BE2C (cell line): ENCODE measurements around the gene CFAP99.

Source experiments
- DNase-seq: peaks from one replicate; pipeline ENCODE4 v3.0.0-alpha.2; 2020
- H3K27me3 ChIP-seq: fragments of 250-450 bp; sonication (Bioruptor Pico); 2 replicates; pipeline ENCODE4 v1.5.1; 2020; ENCODE audit warnings: mild to moderate bottlenecking
- H3K36me3 ChIP-seq: fragments of 250-450 bp; sonication (Bioruptor Pico); 2 replicates; pipeline ENCODE4 v1.5.1; 2020; ENCODE audit warnings: mild to moderate bottlenecking
- H3K4me1 ChIP-seq: fragments of 250-450 bp; sonication (Bioruptor Pico); 2 replicates; pipeline ENCODE4 v1.5.1; 2020
- H3K4me3 ChIP-seq: 2 replicates; pipeline ENCODE4 v1.5.1; 2011; ENCODE audit warnings: low read depth, low read length
- H3K9me3 ChIP-seq: fragments of 250-450 bp; sonication (Bioruptor Pico); 2 replicates; pipeline ENCODE4 v1.5.1; 2020
- TF ChIP-seq, protein P1 (sequence below): IDR thresholded peaks from 2 replicates; pipeline ENCODE4 v1.5.1; 2012; ENCODE audit warnings: mild to moderate bottlenecking, low read depth, low read length

CFAP99 gene

DNA sequence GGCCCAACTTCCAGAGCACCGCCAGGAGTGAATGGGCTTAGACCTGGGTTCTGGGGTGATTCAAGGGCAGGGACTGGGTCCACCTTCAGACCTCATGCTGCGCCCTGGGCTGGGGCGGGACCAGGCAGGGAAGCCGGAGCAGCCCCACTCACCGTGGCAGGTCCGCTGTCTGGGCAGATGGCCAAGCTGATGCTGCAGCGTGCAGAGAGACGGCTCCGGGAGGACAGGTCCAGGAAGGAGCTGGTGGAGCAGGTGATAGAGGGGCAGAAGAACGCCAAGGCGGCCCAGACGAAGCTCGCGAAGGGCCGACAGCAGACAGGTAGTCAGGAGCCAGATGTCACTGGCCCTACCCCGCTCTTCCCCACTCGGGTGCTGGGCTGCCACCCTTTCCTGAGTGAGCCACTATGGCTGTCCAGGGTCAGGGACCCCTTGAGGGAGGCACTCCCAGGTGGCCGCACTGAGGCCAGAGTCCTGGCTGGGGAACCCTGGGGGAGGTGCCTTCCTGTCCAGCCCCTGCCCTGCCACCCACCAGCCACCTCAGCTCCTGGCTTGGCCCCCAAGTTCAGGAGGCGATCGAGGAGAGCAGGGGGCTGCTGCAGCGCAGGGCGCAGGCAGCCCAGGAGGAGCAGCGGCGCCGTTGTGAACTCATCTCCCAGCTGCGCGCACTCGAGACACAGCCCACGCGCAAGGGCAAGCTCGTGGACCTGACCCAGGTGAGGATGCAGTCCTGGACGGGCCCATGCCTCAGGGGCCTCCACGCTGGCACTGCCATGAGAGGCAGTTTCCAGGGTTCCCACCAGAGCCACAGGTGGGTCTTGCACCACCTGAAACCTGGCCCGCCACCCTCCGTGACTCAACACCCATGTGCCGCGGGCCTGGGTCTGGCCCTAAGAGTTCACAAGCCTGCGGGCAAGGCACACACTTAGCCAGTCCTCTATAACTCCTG lies 40.1 kb downstream of the CFAP99 start:
- no peaks in the 10 kb centered on the region for H3K27me3 ChIP-seq
- H3K4me3 ChIP-seq: no peak overlapping the region
- H3K36me3 ChIP-seq: no peaks in the 10 kb centered on the region
- peak; percentile 53 for DNase-seq
- H3K9me3 ChIP-seq: no peaks in the 10 kb centered on the region; the same call in 1 of the 2 replicates
- TF ChIP-seq, protein P1, sequence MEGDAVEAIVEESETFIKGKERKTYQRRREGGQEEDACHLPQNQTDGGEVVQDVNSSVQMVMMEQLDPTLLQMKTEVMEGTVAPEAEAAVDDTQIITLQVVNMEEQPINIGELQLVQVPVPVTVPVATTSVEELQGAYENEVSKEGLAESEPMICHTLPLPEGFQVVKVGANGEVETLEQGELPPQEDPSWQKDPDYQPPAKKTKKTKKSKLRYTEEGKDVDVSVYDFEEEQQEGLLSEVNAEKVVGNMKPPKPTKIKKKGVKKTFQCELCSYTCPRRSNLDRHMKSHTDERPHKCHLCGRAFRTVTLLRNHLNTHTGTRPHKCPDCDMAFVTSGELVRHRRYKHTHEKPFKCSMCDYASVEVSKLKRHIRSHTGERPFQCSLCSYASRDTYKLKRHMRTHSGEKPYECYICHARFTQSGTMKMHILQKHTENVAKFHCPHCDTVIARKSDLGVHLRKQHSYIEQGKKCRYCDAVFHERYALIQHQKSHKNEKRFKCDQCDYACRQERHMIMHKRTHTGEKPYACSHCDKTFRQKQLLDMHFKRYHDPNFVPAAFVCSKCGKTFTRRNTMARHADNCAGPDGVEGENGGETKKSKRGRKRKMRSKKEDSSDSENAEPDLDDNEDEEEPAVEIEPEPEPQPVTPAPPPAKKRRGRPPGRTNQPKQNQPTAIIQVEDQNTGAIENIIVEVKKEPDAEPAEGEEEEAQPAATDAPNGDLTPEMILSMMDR: no peak
- H3K4me1 ChIP-seq: peaks cover 4% of the 10 kb centered on the region; the same call in 1 of the 2 replicates

DNA sequence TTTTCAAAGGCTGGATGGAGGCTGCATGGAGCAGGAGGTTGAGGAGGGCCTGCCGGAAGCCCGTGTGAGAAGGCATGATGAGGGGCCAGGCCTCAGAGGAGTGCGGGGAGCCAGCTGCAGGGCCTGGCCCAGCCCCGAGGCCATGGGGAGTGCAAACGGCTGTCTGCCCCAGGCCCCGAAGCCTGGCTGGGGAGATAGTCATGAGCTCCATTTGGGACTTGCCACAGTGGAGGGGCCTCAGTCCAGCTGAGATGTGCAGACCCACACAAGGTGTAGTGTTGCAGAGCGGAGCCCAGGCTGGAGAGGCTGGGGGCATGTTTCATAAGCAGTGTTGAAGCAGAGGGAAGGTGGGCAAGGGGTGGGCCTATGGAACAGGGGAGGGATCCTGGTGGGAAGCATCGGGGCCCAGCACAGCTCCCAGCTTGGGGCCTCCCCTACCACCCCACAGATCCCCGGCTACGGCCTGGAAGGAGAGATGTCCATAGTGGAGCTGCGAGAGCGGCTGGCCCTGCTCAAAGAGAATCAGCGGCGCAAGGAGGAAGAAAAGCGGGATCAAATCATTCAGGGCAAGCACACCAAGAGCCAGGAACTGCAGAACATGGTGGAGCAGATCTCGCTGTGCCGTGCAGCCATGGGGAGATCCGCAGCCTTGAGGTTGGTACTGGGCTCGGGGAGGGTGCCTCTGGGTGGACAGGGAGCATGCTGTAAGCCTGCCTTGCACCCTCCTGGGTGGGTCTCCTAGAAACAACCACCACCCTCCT lies 41.0 kb downstream of the CFAP99 start:
- H3K36me3 ChIP-seq: no peaks in the 10 kb centered on the region
- H3K27me3 ChIP-seq: no peaks in the 10 kb centered on the region
- peaks cover 4% of the 10 kb centered on the region; the same call in 1 of the 2 replicates for H3K4me1 ChIP-seq
- no peak for DNase-seq
- TF ChIP-seq, protein P1: no peak
- no peak overlapping the region for H3K4me3 ChIP-seq
- H3K9me3 ChIP-seq: no peaks in the 10 kb centered on the region; the same call in 1 of the 2 replicates

DNA sequence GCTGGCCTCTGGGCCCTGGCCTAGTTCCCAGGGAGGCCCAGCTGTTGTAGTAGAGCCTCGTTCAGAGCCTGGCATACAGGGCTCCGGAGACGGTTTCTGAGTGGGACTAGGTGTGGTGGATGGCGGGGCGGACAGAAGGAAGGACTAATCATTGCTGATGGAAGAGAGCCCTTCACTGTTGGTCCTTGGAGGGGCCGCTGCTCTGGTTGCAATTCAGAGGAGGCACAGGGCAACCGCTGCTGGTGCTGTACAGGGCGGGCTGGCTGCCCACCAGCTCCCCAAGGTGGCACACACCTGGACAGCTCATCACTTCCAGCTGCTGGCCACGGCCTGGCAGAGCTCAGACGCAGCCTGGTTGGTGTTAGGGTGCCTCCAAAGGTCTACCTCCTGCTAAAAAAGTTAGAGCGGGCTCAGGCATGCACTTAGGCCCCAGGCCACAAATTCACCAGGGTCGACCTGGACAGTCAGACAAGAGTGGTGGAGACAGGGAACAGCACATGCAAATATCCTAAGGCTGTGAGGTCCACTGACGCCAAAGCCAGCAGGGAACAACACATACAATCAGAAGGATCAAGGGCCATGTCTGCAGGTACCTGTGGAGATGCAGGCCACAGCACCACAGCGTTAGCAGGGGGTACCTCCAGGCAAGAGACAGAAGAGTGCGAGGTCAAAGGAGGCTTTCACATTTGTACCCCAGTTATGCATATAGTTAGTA lies 42.6 kb downstream of the CFAP99 start:
- Histone ChIP-seq H3K4me1 (peaks cover 4% of the 10 kb centered on the region; the same call in 1 of the 2 replicates), H3K9me3 (no peaks in the 10 kb centered on the region; the same call in 1 of the 2 replicates), H3K4me3 (no peak overlapping the region), H3K36me3 (no peaks in the 10 kb centered on the region), H3K27me3 (no peaks in the 10 kb centered on the region)
- DNase-seq: no peak
- TF ChIP-seq, protein P1: no peak

DNA sequence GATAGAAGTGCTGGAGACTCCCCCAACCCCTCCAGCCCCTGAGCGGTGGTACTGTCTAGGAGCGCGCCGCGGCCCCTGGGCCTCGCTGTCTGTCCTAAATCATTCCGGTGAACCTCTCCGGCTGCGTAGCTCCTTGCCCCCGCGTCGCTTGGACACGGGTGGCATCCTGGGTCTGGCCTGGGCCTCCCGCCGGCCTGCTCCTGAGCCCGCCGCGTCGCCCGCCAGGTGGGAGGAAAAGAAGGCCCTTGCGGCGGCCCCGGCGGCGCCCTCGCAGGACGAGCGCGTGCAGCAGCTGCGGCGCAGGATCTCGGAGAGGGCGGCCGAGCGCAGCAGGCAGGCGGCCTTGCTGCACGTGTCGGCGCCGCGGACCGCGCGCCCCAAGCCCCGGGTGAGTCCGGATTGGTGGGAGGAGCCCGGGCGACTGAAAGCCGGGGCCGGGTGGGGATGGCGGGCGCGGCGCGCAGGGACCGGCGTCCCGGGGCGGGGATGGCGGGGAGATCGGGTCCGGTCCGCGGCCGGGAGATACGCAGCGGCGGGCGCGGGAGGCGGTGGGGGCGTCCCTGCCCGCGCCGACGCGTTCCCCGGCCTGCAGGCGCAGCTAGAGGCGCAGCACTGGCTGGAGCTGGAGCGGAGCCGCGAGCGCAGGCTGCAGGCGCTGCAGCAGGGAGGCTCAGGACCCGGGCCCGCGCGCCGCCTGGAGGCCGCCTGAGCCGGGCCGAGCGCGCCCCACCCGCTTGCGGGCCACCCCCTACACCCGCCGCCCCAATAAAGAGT lies 43.6 kb downstream of the CFAP99 start:
- peaks cover 4% of the 10 kb centered on the region; the same call in 1 of the 2 replicates for H3K4me1 ChIP-seq
- peak overlapping the region; percentile 51 for H3K4me3 ChIP-seq
- H3K27me3 ChIP-seq: no peaks in the 10 kb centered on the region
- H3K9me3 ChIP-seq: no peaks in the 10 kb centered on the region; the same call in 1 of the 2 replicates
- peak; percentile 86 for DNase-seq
- H3K36me3 ChIP-seq: no peaks in the 10 kb centered on the region
- TF ChIP-seq, protein P1: no peak

DNA sequence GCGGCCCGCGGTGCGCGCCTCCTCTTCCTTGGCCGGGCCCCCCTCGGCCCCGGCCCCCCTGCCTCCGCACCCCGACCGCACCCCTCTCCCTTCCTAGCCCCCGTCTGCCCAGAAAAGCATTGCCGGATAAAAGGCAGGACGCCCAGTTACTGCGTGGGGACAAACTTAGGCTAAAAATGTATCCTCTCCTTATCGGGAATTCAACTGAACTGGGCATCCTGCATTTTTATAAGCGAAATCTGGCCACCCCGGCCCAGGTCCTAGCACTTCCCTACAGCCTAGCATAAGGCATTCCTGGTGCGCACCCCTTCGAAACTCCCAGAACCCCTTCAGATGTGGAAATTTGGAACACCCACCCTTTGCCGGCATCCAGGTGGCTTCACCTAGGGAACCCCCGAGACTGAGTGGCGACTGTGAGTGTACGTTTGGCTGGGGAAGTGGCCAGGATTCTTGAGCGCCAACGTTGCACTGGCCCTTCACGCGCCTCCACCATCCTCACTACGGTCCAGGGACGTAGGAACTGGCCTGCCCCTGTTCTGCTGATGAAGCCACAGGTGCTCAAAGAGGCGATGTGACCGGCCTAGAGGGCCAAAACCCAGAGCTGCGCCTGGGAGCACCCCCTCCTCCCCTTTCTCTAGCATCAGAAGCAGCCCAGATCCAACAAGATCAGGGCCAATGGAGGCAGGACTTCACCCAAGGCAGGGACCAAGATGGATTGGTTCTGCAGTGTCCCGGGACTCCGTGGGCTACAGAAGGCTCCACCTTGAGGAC lies 44.4 kb downstream of the CFAP99 start:
- Histone ChIP-seq H3K27me3 (no peaks in the 10 kb centered on the region), H3K9me3 (no peaks in the 10 kb centered on the region; the same call in 1 of the 2 replicates), H3K4me1 (peaks cover 4% of the 10 kb centered on the region; the same call in 1 of the 2 replicates), H3K4me3 (peak overlapping the region; percentile 51), H3K36me3 (no peaks in the 10 kb centered on the region)
- DNase-seq: no peak
- TF ChIP-seq, protein P1: no peak; the same call in 1 of the 2 replicates
